Measurements from ENCODE around the gene CDT1.

CDT1 gene

GRCh38 chr16:88857728-88858339 is 54.2 kb downstream of the CDT1 start:
- TF ChIP-seq CTCF (IDR thresholded peaks at IDR 0.05) = peak; percentile 85
